Spleen (tissue), 7 donors: ENCODE measurements around the gene LRCH1.

ENCODE experiments used
- CTCF ChIP-seq, 11 experiments: fragments of 200-600 bp in 7 of 11; fragments of 450-650 bp in 4 of 11; sonication (generic) in 4 of 11; IDR thresholded peaks in 8 of 11; conservative IDR thresholded peaks in 3 of 11; 1 replicate in 7 of 11; 2 replicates in 4 of 11; pipeline versions ENCODE4 v1.4.0 to v1.8.0; 2016 to 2021; ENCODE audit warnings: antibody characterized with exemption in 11 of 11, inconsistent platforms in 4 of 11, mild to moderate bottlenecking in 1 of 11
- POLR2AphosphoS5 ChIP-seq, 3 donors: sonication (generic); formaldehyde crosslinking; IDR thresholded peaks; one replicate each; pipeline ENCODE4 v1.5.1; 2017; ENCODE audit warnings: antibody characterized with exemption in 3 of 3
- donor health status: DM: no; HTN: no; CAD: no; lungs with moderate emphysema.
- donor health status: DM: no; HTN: no; CAD: no.
- donor health status: DM: no; HTN: no; CAD: no.

- TF ChIP-seq POLR2AphosphoS5 (IDR thresholded peaks at IDR 0.05) = no peak
- TF ChIP-seq CTCF (IDR thresholded peaks at IDR 0.05 in 8 of 11, conservative IDR thresholded peaks at IDR 0.05 in 3 of 11) = no peak
Observed at GRCh38 chr13:46530084-46530935, 22.7 kb upstream of the LRCH1 start.
